ENCODE results near the gene MAMLD1. TPM values are rescaled to one million over a fixed set of nuclear protein-coding genes. Genes with fewer than 3 reads are reported as not detected.

Gene MAMLD1
- total and polyA plus RNA-seq, 2 experiments from 2014 or later: 2.1 to 2.4 TPM

- no peak for TF ChIP-seq EZH2phosphoT487 (IDR thresholded peaks at IDR 0.05; ENCODE audit: low read depth, severe bottlenecking, unreplicated experiment)
- no peak for TF ChIP-seq EZH2 (IDR thresholded peaks at IDR 0.05; ENCODE audit: borderline replicate concordance)
- TF ChIP-seq CTCF (IDR thresholded peaks at IDR 0.05; ENCODE audit: poor library complexity): no peak
- no peaks in the 10 kb centered on the region for H4K20me1 ChIP-seq (ENCODE audit: insufficient read depth, poor library complexity, severe bottlenecking)
- H3K9me2 ChIP-seq (replicated peaks; ENCODE audit: insufficient read depth): no peaks in the 10 kb centered on the region
- no peak overlapping the region for H2AFZ ChIP-seq
- H3K4me2 ChIP-seq: no peak overlapping the region
- H3K27me3 ChIP-seq: no peaks in the 10 kb centered on the region
- no peak overlapping the region for H3K4me3 ChIP-seq
- DNase-seq (ENCODE audit: low spot score): no peak
- H3K79me2 ChIP-seq: no peaks in the 10 kb centered on the region
- H3K4me1 ChIP-seq (ENCODE audit: insufficient read depth): no peaks in the 10 kb centered on the region
- H3K36me3 ChIP-seq (replicated peaks; ENCODE audit: insufficient read depth, low read depth): no peaks in the 10 kb centered on the region
- no peaks in the 10 kb centered on the region for H3K9me3 ChIP-seq (ENCODE audit: low read depth)
- no peak overlapping the region for H3K27ac ChIP-seq
- WGBS (ENCODE audit: low lambda C conversion rate, missing lambda C conversion rate): 84% methylated on average over 6 of the region's 6 CpGs
These were observed 53.4 kb downstream of the MAMLD1 start for GRCh38 chrX:150416469-150416868.

- Histone ChIP-seq H3K9me2 (replicated peaks; ENCODE audit: insufficient read depth) (no peaks in the 10 kb centered on the region), H3K27me3 (no peaks in the 10 kb centered on the region), H3K79me2 (no peaks in the 10 kb centered on the region), H3K36me3 (replicated peaks; ENCODE audit: insufficient read depth, low read depth) (no peaks in the 10 kb centered on the region), H3K9me3 (ENCODE audit: low read depth) (no peaks in the 10 kb centered on the region), H2AFZ (no peak overlapping the region), H3K27ac (no peak overlapping the region), H4K20me1 (ENCODE audit: insufficient read depth, poor library complexity, severe bottlenecking) (no peaks in the 10 kb centered on the region), H3K4me3 (no peak overlapping the region), H3K4me1 (ENCODE audit: insufficient read depth) (no peaks in the 10 kb centered on the region), H3K4me2 (peak overlapping the region; percentile 51)
- TF ChIP-seq EZH2phosphoT487 (IDR thresholded peaks at IDR 0.05; ENCODE audit: low read depth, severe bottlenecking, unreplicated experiment): no peak
- TF ChIP-seq CTCF (IDR thresholded peaks at IDR 0.05; ENCODE audit: poor library complexity): no peak
- TF ChIP-seq EZH2 (IDR thresholded peaks at IDR 0.05; ENCODE audit: borderline replicate concordance): no peak
- WGBS (ENCODE audit: low lambda C conversion rate, missing lambda C conversion rate): 76% methylated on average over 8 of the region's 8 CpGs
- no peak for DNase-seq (ENCODE audit: low spot score)
These were observed 58.7 kb downstream of the MAMLD1 start for GRCh38 chrX:150421816-150422215.

GRCh38 chrX:150429594-150429993 is 66.5 kb downstream of the MAMLD1 start:
- Histone ChIP-seq H3K4me1 (ENCODE audit: insufficient read depth) (no peaks in the 10 kb centered on the region), H3K79me2 (no peaks in the 10 kb centered on the region)
- 67% methylated on average over 1 of the region's 1 CpG for WGBS (ENCODE audit: low lambda C conversion rate, missing lambda C conversion rate)

More at GRCh38 chrX:150429594-150429993, 66.5 kb downstream of the MAMLD1 start:
- Histone ChIP-seq H3K27me3 (no peaks in the 10 kb centered on the region), H4K20me1 (ENCODE audit: insufficient read depth, poor library complexity, severe bottlenecking) (no peaks in the 10 kb centered on the region), H3K9me3 (ENCODE audit: low read depth) (no peaks in the 10 kb centered on the region), H3K9me2 (replicated peaks; ENCODE audit: insufficient read depth) (no peaks in the 10 kb centered on the region), H3K4me3 (no peak overlapping the region), H3K36me3 (replicated peaks; ENCODE audit: insufficient read depth, low read depth) (no peaks in the 10 kb centered on the region), H2AFZ (no peak overlapping the region), H3K4me2 (no peak overlapping the region), H3K27ac (no peak overlapping the region)
- TF ChIP-seq EZH2 (IDR thresholded peaks at IDR 0.05; ENCODE audit: borderline replicate concordance) (no peak), EZH2phosphoT487 (IDR thresholded peaks at IDR 0.05; ENCODE audit: low read depth, severe bottlenecking, unreplicated experiment) (no peak), CTCF (IDR thresholded peaks at IDR 0.05; ENCODE audit: poor library complexity) (no peak)
- no peak for DNase-seq (ENCODE audit: low spot score)
